Transverse colon (tissue), 4 donors: ENCODE measurements around the gene FBLN2. TPM values are rescaled to one million over a fixed set of nuclear protein-coding genes. Genes with fewer than 3 reads are reported as not detected.

Source experiments
- DNase-seq: peaks from one replicate; pipeline ENCODE4 v3.0.0-alpha.2; 2019
- H3K27ac ChIP-seq, 4 donors: fragments of 200-600 bp; sonication (generic); 2 replicates each; pipeline ENCODE4 v1.5.1; 2016 to 2018; ENCODE audit warnings: inconsistent platforms in 4 of 4
- H3K27me3 ChIP-seq: fragments of 200-600 bp; sonication (generic); 2 replicates; pipeline ENCODE4 v1.5.1; 2017; ENCODE audit warnings: inconsistent platforms
- H3K36me3 ChIP-seq, 4 donors: fragments of 200-600 bp; sonication (generic); 2 replicates each; pipeline ENCODE4 v1.5.1; 2017 to 2019; ENCODE audit warnings: inconsistent platforms in 4 of 4
- H3K4me1 ChIP-seq, 4 donors: fragments of 200-600 bp; sonication (generic); 2 replicates each; pipeline ENCODE4 v1.5.1; 2017 to 2020; ENCODE audit warnings: inconsistent platforms in 4 of 4
- H3K4me3 ChIP-seq, 4 donors: fragments of 200-600 bp; sonication (generic); 1 replicate in 1 of 4; 2 replicates in 3 of 4; pipeline versions ENCODE4 v1.5.1 to v1.6.1; 2017 to 2019; ENCODE audit warnings: inconsistent platforms in 4 of 4
- H3K9me3 ChIP-seq, 2 donors: fragments of 200-600 bp; sonication (generic); 2 replicates each; pipeline ENCODE4 v1.5.1; 2017 to 2019; ENCODE audit warnings: inconsistent platforms in 2 of 2
- EP300 ChIP-seq: sonication (generic); formaldehyde crosslinking; IDR thresholded peaks from one replicate; pipeline ENCODE4 v1.6.1; 2017; ENCODE audit warnings: antibody characterized with exemption, low read depth
- POLR2A ChIP-seq: fragments of 450-650 bp; IDR thresholded peaks from one replicate; pipeline ENCODE4 v1.6.1; 2016; ENCODE audit warnings: antibody characterized with exemption, mild to moderate bottlenecking, moderate library complexity
- POLR2AphosphoS5 ChIP-seq, 3 donors: sonication (generic); formaldehyde crosslinking; IDR thresholded peaks; one replicate each; pipeline ENCODE4 v1.6.1; 2016; ENCODE audit warnings: antibody characterized with exemption in 3 of 3
- WGBS, 2 donors: methylation state at CpG; one replicate each; pipeline ENCODE4 v1.1.5; 2018; ENCODE audit warnings: low coverage in 1 of 2; 5-methylcytosine and 5-hydroxymethylcytosine counted together
- in situ Hi-C, 4 donors: fragments of 200-750 bp; cut with MboI; loops; one replicate each; pipeline versions ENCODE4 v1.15.0 to v1.15.1; 2017; ENCODE audit warnings: low sequenced_read_pairs in 3 of 4, low pct_ligation_motif_present in 1 of 4, low pct_unique_long_range_greater_than_20kb in 1 of 4
- intact Hi-C: fragments of 100-400 bp; cut with DNase I; formaldehyde crosslinking; loops from one replicate; pipeline ENCODE4 v1.15.1; 2023; ENCODE audit warnings: low total_unique reads
- total RNA-seq, 4 donors: library from RNA; depleted of rRNA; stranded (reverse); fragments of >200 nt; gene quantifications; one replicate each; pipeline ENCODE4 v1.1.0, GENCODE V29; 2016
- TF ChIP-seq, protein P1 (sequence below), 5 experiments: fragments of 200-600 bp in 3 of 5; fragments of 450-650 bp in 2 of 5; sonication (generic) in 3 of 5; IDR thresholded peaks; 1 replicate in 2 of 5; 2 replicates in 3 of 5; pipeline ENCODE4 v1.5.1; 2016 to 2017; ENCODE audit warnings: antibody characterized with exemption in 5 of 5, inconsistent platforms in 3 of 5, mild to moderate bottlenecking in 2 of 5, moderate library complexity in 1 of 5

FBLN2 gene
- total RNA-seq, 4 donors from 2014 or later, result 23.0 to 51.5 (median 31.4) TPM

- no peak overlapping the region for H3K27ac ChIP-seq
- no peaks in the 10 kb centered on the region for H3K9me3 ChIP-seq
- no peaks in the 10 kb centered on the region for H3K36me3 ChIP-seq
- intact Hi-C loops, result no loop called here
- TF ChIP-seq EP300 (no peak), POLR2A (no peak), POLR2AphosphoS5 (IDR thresholded peaks at IDR 0.05) (no peak)
- TF ChIP-seq, protein P1, sequence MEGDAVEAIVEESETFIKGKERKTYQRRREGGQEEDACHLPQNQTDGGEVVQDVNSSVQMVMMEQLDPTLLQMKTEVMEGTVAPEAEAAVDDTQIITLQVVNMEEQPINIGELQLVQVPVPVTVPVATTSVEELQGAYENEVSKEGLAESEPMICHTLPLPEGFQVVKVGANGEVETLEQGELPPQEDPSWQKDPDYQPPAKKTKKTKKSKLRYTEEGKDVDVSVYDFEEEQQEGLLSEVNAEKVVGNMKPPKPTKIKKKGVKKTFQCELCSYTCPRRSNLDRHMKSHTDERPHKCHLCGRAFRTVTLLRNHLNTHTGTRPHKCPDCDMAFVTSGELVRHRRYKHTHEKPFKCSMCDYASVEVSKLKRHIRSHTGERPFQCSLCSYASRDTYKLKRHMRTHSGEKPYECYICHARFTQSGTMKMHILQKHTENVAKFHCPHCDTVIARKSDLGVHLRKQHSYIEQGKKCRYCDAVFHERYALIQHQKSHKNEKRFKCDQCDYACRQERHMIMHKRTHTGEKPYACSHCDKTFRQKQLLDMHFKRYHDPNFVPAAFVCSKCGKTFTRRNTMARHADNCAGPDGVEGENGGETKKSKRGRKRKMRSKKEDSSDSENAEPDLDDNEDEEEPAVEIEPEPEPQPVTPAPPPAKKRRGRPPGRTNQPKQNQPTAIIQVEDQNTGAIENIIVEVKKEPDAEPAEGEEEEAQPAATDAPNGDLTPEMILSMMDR (IDR thresholded peaks at IDR 0.05), result peak in 3 of 5 experiments; percentile 28 to 45 (median 31)
- peak overlapping the region in 2 of 4 donors; percentile 12 to 23 for H3K4me3 ChIP-seq
- H3K4me1 ChIP-seq, result peaks cover 0 to 15% (median 1%) of the 10 kb centered on the region in 4 donors
- peaks cover 48% of the 10 kb centered on the region for H3K27me3 ChIP-seq
- WGBS, 2 donors, result 7% methylated on average over 48 of the region's 70 CpGs; no CpG with 5 or more reads in 1 of the 2 donors
- peak; percentile 21 for DNase-seq
- in situ Hi-C loops, result loop anchor here in 2 of 4 donors (25.0 kb wide), 1 partner anchor 232 kb away; the partner anchor contains the start of gene WNT7A (in 2 of the 2)
Measured at GRCh38 chr3:13655061-13655913, 106.4 kb downstream of the FBLN2 start.

GRCh38 chr3:13656584-13657301 lies 107.8 kb downstream of the FBLN2 start:
- Histone ChIP-seq H3K9me3 (no peaks in the 10 kb centered on the region), H3K27me3 (peaks cover 48% of the 10 kb centered on the region), H3K27ac (no peak overlapping the region), H3K36me3 (no peaks in the 10 kb centered on the region), H3K4me1 (peaks cover 0 to 9% (median 1%) of the 10 kb centered on the region in 4 donors), H3K4me3 (no peak overlapping the region)
- TF ChIP-seq, protein P1 (IDR thresholded peaks at IDR 0.05), result no peak
- TF ChIP-seq POLR2AphosphoS5 (IDR thresholded peaks at IDR 0.05), result no peak
- no peak for TF ChIP-seq POLR2A
- TF ChIP-seq EP300, result no peak
- in situ Hi-C loops (loop anchor here in 2 of 4 donors (25.0 kb wide), 1 partner anchor 231 kb away; the partner anchor contains the start of gene WNT7A (in 2 of the 2)), intact Hi-C loops (no loop called here)
- DNase-seq, result no peak
- 83% methylated on average over 4 of the region's 8 CpGs; no CpG with 5 or more reads in 1 of the 2 donors for WGBS, 2 donors

DNA sequence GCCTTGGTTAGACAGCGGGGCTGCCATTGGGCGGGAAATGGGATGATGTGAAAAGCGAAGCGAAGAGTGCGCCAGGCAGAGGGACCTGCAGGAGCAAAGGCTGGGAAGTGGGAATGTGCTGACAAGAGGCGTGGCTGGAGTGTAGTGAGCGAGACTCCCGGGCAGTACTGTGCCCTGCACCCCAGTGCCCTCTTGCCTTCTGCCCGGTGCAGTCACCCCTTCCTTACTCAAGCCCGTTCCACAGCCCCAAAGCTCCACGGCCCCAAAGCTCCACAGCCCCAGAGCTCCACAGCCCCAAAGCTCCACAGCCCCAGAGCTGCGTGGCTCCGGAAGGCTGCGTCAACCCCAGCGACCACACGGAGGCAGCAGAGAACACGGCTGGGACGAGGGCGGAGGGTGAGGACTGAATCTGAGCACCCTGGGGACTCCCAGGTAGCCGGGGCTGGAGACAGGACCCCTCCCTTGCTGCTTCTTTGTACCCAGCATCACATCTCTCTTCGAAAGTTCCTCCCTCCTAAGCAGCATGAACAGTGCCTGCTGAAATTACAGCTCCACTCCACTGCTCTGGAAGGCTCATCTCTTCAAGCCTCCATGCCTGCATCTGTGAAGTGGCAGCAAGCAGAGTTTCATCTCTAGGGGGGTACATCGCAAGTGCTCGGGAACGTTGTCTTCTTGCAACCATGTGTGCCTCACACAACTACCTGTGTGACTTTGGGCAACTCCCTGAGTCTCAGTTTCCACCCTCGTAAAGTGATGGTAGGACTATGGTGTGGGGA lies 108.9 kb downstream of the FBLN2 start:
- in situ Hi-C loops (loop anchor here in 2 of 4 donors (25.0 kb wide), 1 partner anchor 229 kb away; the partner anchor contains the start of gene WNT7A (in 2 of the 2)), intact Hi-C loops (no loop called here)
- Histone ChIP-seq H3K27me3 (peaks cover 48% of the 10 kb centered on the region), H3K9me3 (no peaks in the 10 kb centered on the region), H3K4me1 (peaks cover 0 to 9% (median 1%) of the 10 kb centered on the region in 4 donors), H3K27ac (no peak overlapping the region), H3K36me3 (no peaks in the 10 kb centered on the region), H3K4me3 (no peak overlapping the region)
- DNase-seq, result peak; percentile 32
- 3 to 18% methylated on average over 5 to 24 of the region's 25 CpGs for WGBS, 2 donors
- TF ChIP-seq POLR2AphosphoS5 (IDR thresholded peaks at IDR 0.05) (no peak), EP300 (no peak)
- TF ChIP-seq, protein P1 (IDR thresholded peaks at IDR 0.05), result peak; percentile 57 to 79 (median 66)
